SW480 (cell line): ENCODE data around the gene AGAP1.

Source experiments
- DNase-seq: peaks from one replicate; pipeline ENCODE4 v3.0.0-alpha.2; 2016; ENCODE audit warnings: low spot score

The AGAP1 gene

GRCh38 chr2:236163471-236164200, 669.8 kb downstream of the AGAP1 start:
- DNase-seq = no peak

- no peak for DNase-seq
Observed at GRCh38 chr2:236164201-236164924, 670.5 kb downstream of the AGAP1 start.

- DNase-seq = no peak
Observed at GRCh38 chr2:236164925-236165841, 671.3 kb downstream of the AGAP1 start.

GRCh38 chr2:236165842-236166795, 672.3 kb downstream of the AGAP1 start:
- DNase-seq = no peak

- DNase-seq = peak; percentile 11
Observed at GRCh38 chr2:236166796-236167296, 673.0 kb downstream of the AGAP1 start.

- DNase-seq = peak; percentile 44
Observed at GRCh38 chr2:236167297-236168109, 673.7 kb downstream of the AGAP1 start.

GRCh38 chr2:236168110-236169080, 674.6 kb downstream of the AGAP1 start, which contains the start of gene GBX2:
Gene GBX2 (minus strand): TSS chr2:236168386. CDS start chr2:236167971, 415 bp downstream.
- peak; percentile 85 for DNase-seq

GRCh38 chr2:236169151-236169721, 675.4 kb downstream of the AGAP1 start:
- no peak for DNase-seq

- no peak for DNase-seq
Observed at GRCh38 chr2:236169741-236170589, 676.1 kb downstream of the AGAP1 start.

- no peak for DNase-seq
Observed at GRCh38 chr2:236170590-236171165, 676.8 kb downstream of the AGAP1 start.

- DNase-seq = no peak
Observed at GRCh38 chr2:236171181-236171679, 677.4 kb downstream of the AGAP1 start.

GRCh38 chr2:236171680-236172254, 677.9 kb downstream of the AGAP1 start:
- no peak for DNase-seq

- no peak for DNase-seq
Observed at GRCh38 chr2:236172255-236173035, 678.6 kb downstream of the AGAP1 start.

GRCh38 chr2:236173036-236173728, 679.3 kb downstream of the AGAP1 start:
- DNase-seq = peak; percentile 60
